Measurements from ENCODE around the gene PHF21B. TPM values are rescaled to one million over a fixed set of nuclear protein-coding genes. Genes with fewer than 3 reads are reported as not detected.
A peak's percentile ranks its signal among the peaks of the same experiment; 100 is the strongest.

The PHF21B gene
- total RNA-seq, 1 donor from 2014 or later, result 2.2 TPM

DNA sequence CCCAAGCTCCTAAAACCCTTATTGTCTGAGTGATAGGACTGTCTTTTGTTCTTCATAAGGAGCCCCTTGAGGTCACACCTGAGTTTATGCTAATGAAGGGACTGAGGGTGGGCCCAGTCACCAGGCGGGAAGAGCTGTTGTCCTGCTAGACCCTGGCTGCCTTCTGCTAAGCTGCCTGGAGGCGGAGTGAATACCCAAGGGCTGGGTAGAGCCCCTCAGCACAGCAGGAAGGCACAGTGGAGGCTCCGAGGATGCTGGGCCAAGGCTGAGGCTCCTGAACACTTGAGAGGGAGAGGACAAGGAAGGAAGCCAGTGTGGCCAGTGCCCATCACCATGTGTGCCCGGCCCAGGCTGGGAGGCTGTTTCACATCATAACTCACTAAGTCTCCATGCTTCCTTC lies 4.8 kb upstream of the PHF21B start:
- no peak for DNase-seq (ENCODE audit: low spot score)

DNA sequence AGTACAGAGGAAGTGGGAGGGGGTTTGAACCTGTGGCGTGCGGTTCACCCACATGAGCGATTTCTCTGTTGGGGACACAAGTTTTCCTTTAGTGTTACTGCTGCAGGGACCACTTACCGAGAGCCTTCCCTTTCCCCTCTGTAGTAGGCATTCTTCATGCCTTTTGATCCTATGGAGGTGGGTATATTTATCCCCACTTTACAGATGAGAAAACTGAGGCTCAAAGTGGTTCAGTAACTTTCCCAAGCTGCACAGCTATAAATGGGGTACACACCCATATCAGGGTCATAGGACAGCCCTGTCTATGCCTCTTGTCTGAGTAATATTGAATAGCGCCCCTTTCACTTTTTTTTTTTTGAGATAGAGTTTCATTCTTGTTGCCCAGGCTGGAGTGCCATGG lies 3.3 kb upstream of the PHF21B start:
- DNase-seq (ENCODE audit: low spot score), result no peak

DNA sequence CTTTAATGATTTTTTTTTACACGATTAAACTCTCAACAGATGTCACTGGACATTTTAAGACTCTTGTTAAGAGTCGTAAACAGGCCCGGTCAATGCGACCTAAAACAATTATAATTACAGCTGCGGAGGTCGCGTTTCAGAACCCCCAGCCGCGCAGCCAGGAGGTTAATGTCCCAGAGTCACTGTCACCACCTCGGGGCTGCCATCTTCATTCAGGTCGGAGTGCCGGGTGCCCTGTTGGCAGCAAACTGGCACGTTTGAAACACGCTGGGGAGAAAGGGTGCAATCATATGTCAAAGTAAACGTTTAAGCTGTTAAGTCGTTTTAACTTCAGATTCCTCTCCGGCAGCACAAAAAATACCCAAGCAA lies 711 bp upstream of the PHF21B start:
- no peak for DNase-seq (ENCODE audit: low spot score)

DNA sequence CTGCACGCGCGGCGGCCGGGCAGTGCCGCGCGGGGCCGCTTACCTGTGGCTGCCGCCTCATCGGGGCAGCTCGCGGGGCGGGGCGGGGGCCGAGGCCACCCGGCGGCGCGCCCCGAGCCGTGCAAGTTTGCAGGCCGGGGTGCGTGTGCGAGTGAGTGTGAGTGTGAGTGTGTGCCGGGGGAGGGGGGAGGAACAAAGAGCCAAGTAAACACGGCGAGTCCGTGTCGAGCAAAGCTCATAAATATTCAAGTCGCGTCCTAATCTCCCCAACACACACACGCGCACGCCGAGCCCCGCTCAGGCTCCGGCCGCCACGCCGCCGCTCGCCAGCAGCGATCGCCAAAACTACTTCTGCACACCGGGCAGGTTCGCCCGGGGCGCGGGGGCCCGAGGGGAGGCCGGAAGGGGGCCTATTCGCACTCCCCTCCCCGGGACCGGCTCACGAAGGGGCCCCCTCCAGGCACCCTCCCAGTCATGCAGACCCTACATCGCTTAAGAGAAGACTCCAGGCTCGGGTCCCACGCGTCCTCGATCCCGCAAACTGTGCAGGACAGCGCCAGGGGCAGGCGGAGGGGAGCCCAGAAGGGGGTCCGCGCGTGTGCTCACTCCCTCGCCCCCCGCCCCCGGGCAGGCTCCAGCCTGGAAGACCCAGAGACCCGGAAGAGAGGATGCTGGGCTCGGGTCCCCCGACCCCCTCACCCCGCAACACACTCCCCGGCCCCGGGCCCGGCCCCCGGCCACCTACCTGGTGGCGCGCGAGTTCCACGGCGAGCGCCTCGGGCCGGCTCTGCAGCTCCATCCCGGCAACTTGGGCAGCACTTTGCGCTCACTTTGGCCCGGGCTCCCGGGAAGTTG lies 827 bp downstream of the PHF21B start:
- DNase-seq (ENCODE audit: low spot score), result no peak

DNA sequence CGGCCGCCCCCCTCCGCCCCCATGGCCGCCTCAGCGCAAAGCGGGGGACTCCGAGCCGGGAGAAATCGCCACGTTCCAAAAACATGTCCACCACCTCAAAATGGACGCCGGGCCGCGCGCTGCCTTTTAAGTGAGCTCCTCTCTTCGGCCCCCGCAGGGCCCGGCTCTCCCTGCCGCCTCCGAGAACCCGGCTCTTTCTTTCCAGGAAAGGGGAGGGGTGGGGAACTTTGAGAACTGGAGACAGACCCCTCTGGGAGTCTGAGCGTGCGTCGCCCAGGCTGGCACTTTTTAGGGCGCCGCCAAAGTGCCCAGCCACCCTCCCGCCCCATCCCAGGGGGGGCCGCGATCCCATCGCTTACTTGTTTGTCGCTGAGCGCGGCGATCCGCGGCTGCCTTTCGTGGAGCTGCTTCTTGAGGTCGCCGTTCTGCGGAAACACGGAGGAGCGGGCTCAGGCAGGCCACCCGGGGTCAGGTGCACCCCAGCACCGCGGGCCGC lies 1.6 kb downstream of the PHF21B start:
- no peak for DNase-seq (ENCODE audit: low spot score)

DNA sequence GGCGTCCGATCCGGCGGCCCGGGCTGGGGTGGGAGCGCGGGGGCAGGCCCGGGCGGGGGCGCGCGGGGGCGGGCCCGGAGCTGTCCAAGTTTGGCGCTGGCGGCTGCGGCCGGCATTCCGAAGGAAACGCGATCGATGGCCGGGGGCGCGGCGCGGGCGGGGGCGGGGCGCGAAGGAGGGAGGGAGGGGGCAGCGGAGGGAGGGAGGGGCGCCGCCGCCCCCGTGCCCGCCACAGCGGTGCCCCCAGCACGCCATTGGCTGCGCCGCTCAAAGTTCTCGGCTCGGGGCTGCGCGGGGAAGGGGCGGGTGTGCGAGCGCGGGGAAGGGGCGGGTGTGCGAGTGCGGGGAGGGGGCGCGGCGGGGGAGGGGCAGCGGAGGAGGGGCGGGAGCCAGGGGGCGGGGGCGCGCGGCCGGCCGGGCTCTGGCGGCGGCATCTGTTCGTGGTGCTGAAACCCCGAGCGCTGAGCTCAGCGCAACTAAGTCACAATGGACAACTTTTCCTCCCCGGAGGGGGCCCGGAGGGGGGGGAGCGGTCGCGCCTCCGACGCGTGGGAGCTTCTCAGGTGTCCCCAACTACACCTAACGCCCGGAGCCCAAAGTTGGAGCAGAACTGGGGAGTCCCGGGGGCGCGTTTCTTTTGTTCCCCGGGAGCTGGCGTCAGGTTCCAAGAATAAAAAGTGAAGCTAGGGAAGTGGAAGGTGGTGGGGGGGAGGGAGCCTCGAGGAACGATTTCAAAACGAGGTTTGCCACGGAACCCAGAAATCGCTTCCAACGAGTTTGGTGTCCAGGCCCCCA lies 2.2 kb downstream of the PHF21B start:
- DNase-seq (ENCODE audit: low spot score), result peak; percentile 52

DNA sequence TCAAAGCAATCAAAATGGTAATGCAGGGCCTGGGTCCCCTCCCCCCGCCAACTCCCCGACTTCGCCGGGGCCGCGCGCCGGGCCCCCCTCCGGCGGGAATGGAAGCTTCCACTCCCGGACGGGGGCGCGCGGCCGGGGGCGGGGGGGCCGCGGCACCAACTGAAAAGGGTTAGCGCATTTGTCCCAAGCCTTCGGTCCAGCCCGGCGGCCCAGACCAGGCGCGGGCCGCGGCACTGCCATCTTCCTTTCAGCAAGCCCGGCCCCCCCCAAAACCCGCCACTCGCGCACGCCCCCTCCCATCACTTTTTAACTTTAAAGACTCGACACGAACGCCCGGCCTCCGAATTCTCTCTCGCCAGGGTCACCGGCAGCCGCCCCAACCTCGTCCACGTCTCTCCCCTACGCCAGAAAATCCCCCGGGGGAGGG lies 2.8 kb downstream of the PHF21B start:
- peak; percentile 2 for DNase-seq (ENCODE audit: low spot score)

DNA sequence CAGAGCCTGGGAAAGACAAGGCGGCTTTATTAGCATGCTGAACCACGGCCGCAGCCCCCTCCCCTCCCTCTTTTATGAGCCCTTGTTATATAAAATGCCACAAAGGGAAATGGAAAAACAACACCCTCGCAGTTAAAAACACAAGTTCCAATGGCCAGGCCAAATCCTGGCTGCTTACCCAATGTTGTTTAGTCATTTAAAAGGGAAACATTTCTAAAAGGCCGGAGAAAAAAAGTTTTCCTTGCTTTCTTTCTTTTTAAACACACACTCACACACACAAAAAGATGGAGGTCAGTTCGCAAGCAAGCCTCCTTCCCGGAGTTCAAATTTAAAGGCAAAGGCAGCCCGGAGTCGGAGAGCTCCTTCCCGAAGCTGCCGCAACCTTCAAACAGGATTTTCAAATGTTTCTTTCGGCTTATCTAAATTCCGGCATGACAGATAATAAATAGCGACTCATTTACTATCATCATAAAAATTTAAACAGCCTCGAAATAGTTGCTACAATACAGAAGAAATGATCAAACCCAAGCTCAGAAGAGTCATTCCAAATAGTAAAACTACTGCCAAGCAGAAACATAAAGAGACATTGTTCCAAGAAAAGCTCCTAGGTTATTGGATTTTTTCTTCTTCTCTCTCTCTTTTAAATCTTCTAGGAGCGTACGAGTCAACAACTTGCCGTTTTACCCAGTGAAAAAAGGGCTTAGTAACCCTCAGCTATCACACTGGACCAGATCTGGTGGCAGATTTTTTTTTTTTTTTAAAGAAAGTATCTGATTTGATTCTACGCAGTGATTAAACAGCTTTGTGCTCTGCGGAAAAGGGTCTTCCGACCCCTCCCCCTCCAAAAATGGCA lies 3.5 kb downstream of the PHF21B start:
- peak; percentile 55 for DNase-seq (ENCODE audit: low spot score)

DNA sequence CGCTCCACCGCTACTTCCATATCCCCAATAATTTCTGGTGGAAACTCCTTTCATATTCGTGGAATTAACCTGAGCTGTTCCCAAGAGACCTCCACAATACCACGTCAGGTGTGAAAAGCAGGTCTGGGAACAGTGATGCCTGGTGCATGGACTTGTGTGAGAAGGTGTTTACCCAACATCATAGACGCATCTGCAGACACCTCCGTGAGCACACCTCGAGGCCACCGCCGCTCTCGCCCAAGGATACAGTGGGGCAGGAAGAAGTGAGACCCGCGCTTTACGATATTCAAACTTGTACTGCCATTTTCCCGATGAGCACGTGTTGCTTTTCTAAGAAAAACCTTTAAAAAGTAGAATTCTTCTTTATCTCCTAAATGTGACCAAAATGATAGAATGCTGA lies 8.2 kb downstream of the PHF21B start:
- no peak for DNase-seq (ENCODE audit: low spot score)

DNA sequence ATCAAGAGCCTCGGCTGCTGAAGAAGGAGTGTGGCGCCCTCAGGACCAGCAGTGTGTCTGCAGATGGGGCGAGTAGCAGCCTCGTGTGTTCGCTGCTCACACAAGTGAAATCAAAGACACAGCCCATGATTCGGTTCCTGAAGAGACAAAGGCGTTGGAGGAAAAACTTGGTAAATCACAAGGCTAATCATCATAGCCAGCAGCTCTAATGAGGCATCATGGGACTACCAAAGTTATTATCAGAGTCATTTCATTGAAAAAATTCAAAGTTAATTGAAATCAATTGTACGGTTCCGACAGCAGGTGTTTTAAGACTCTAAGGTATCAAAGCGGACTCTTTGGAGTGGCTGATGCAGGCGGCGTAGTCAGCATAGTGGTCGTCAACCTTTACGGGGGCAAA lies 9.5 kb downstream of the PHF21B start:
- no peak for DNase-seq (ENCODE audit: low spot score)

DNA sequence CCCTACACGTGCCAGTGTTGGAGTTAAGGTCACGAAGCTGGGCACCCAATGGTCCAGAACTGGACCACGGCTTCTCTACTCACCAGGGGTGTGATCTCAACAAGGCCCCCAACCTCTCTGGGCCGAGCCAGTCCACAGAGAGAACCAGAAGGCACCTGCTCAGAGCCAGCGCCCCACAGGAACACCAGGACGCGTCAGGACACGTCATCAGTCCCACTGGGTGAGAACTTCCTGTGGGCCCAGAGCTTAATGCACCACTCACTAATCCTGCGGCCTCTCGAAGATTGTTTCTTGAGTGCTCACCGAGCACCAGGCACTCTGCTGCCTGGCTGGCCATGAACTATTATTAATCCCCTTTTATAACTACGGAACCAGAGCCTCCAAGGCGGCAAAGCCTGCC lies 10.1 kb downstream of the PHF21B start:
- DNase-seq (ENCODE audit: low spot score), result no peak

DNA sequence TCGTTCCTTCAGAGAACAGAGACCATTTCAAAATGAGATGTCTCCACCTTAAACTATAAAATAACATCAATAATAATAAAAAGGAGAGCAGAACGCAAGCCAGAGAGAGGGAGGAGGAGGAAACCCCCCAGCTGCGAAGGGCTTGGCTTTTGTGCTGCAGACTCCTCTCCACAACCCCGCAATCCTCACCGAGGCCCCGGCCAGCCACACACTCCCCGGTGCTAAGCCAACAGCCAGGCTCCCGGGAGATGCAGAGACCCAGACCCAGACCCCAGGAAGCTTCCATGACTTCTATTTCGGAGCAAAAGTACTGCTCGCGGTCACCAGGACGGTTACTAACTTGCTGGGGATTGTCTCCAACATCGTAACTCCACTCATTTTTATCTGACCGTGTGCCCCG lies 10.6 kb downstream of the PHF21B start:
- no peak for DNase-seq (ENCODE audit: low spot score)

DNA sequence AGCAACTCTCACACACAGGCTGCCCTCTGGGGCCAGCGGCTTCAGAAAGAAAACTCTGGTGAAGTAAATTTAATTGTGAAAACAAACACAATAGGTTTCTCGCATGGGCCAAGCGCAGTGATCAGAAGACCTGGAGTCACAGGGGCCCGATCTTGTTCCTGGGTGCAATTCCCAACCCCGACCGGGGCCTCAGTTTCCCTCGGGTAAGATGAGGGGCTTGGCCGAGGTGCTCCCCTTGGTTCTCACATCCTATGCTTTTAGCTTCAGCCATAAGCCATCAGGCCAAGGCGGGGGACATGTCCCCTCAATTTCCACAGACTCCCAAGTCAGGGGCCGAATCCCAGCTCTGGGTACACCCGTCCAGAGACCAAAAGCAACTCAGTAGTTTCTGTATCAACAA lies 11.5 kb downstream of the PHF21B start:
- no peak for DNase-seq (ENCODE audit: low spot score)

DNA sequence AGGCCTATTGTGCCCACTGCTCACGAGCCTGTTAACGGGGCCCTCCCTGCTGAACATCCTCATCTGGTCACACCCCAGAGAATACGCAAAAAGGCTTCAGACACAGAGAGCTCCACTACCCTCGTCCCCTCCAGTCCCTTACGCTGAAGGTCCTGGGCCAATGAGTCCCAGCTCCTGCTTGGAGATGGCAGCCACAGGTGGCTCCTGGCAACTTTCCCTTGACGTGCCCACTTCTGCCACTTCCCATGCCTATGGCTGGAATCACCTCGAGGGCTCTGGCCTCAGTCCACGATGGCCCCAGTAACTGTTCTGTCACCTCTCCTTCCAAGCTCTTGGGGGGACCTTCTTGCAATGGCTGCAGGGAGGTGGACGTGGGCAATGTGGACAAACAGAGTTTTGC lies 12.7 kb downstream of the PHF21B start:
- DNase-seq (ENCODE audit: low spot score), result no peak

DNA sequence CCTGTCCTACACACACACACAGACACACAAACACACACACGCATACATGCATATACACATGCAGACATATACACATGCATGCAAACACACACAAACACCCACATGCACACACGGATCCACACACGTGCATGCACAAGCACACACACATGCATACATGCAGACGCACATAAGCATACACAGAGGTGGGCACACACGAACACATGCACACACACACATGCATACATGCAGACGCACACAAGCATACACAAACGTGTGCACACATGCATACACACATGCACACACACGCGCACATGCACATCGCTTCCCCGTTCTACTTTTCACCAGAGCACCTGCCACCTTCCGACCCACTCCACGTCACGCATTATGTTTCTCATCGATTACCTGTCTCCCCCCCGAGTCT lies 13.2 kb downstream of the PHF21B start:
- DNase-seq (ENCODE audit: low spot score), result no peak

DNA sequence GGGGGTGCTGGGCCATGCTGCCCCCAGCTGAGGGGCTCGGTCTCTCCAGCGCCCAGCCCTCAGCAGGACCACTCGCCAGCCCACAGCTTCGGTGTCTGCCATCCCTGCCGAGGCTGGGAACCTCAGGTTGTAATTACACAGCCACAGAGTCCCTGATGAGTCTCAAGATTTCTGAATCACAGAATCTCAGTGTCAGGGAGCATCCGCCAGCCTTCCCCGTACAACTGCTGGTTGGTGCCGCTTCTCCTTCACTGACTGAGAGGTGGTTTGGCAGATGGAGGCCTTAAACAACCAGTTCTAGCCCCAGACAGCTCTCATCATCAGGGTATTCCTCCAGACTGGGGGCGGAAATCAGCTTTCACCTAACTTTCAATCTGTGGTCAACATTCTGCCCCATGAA lies 13.7 kb downstream of the PHF21B start:
- DNase-seq (ENCODE audit: low spot score), result no peak

DNA sequence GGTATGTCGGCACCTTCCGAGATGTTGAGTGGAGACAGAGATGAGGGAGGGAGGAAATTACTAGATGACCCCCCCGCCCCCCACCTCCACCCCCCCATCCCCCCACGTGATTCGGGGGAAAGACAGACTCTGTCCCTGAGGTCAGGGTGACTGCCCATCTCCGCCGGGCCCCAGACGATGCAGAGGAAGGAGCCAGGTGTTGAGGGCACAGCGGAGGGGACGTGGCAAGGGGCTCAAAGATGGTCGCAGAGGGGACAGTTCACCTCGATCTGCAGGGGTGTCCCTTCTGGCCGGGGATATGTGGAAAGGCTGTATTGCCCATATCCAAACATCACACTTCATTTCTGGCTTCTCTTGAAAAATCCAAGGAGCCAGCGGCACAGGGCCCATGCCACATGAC lies 14.1 kb downstream of the PHF21B start:
- DNase-seq (ENCODE audit: low spot score), result no peak

DNA sequence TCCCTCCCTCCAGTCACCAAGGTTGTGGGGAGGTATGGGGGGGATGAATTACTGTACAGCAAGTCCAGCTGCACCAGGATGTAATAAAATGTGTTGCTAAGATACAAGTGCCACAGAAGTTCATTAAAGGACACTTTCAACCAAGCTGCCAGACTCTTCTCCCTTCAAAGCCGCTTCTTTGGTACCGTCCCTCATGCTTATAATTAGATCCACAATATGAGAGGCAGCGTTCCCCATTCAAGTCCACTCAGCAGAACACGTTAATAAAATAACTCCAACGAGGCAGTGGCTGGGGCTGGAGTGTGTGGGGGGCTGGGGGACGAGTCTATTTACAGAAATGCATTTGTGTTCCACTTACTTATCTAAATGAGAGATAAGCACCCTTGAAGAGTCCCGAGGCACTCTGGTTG lies 14.7 kb downstream of the PHF21B start:
- DNase-seq (ENCODE audit: low spot score), result no peak

DNA sequence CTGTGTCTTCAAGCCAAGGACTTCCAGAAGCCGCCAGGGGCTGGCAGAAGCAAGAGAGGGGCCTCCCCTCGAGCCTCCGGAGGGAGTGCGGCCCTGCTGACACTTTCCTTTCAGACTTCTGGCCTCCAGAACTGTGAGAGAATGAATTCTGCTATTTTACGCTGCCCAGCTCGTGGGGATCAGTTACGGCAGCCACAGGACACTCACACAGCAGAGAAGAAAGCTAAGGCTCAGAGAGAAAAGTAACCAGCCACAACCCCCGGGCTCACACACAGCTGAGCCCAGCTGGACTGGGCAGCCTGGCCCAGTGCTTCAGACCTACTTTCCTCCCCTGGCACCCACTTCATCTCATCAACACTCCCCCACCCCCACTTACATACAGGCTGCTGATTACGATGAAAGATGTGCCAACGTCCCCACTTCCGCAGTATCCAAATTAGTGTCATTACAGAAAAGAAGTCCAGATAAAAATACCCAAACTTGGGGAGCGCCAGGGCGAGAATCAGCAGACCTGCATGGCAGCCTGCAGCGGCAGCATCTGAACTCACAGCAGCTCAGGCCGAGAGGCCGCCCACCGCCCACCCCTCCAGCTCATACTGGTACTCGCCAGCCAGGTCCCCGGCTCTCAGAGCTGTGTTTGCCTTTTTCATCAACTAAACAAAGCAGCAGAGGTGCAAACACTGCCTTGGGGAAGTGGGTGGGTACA lies 15.3 kb downstream of the PHF21B start:
- no peak for DNase-seq (ENCODE audit: low spot score)

DNA sequence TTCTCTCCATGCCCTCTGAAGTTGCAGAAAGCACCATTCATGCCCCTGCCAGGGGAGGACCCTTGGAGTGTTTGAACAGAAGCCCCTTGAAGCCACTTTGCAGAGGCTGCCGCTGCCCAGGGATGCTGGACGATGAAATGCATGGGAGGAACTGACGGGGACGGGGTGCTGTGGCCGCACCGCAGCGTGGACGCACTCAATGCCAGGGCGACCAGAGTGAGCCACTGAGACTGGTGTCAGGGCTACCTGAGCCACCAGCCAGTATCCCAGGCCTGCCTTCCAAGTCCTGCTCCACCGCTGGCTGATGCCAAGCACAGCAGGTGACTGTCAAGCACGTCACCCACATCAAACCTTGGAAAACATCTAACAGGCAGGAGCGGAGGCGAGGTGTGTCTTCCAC lies 17.6 kb downstream of the PHF21B start:
- no peak for DNase-seq (ENCODE audit: low spot score)

DNA sequence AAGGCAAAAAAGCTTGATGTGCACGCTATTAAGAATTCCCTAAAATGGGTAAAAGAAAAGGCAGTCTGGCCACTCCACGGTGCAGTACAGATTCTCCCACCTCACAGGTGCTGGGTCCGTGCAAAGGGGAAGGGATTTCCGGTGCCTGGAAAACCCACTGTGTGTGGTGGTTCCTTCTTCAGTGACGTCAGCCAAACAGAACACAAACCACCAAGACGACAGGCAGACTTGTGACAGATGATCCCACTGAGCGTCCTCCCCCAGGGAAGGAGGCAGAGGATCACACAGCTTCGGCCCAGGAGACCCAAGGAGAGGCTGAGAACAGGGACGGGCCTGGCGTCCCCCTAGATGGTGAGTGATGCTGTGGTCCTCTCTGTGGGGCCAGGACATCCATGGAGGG lies 18.6 kb downstream of the PHF21B start:
- DNase-seq (ENCODE audit: low spot score), result no peak

Data from umbilical cord (tissue), 2 donors.